GM12878 (cell line): ENCODE data around the gene CPO. TPM values are rescaled to one million over a fixed set of nuclear protein-coding genes. Genes with fewer than 3 reads are reported as not detected.

Experiments
- ATAC-seq: fragments of 200-7000 bp; cut with Tn5 transposase; 3 replicates; pipeline ENCODE4 v1.9.1; 2020; ENCODE audit warnings: mild to moderate bottlenecking, moderate library complexity
- BruUV-seq: library from RNA; stranded (reverse); fragments of 400-500 nt; replicated peaks from 2 replicates; lab custom pipeline; 2021; lab: Mats Ljungman, UMichigan
- CTCF ChIA-PET: fragments of 300-600 bp; sonication (Branson Sonifier 250); formaldehyde crosslinking; extraction: SDS; loops from one replicate; lab custom pipeline; 2021; ENCODE audit warnings: inconsistent platforms; lab: Yijun Ruan, JAX
- POLR2A ChIA-PET: fragments of 350-600 bp; formaldehyde crosslinking; extraction: SDS; loops from one replicate; lab custom pipeline; 2021; ENCODE audit warnings: inconsistent platforms; lab: Charles Lee
- RAD21 ChIA-PET: fragments of 300-600 bp; sonication (Branson Sonifier 250); formaldehyde crosslinking; loops from one replicate; lab custom pipeline; 2023; ENCODE audit warnings: antibody characterized with exemption; ENCODE audit not compliant: unreplicated experiment; lab: Charles Lee
- SMC1A ChIA-PET: fragments of 300-600 bp; sonication (Branson Sonifier 250); formaldehyde crosslinking; loops from one replicate; lab custom pipeline; 2023; ENCODE audit not compliant: unreplicated experiment, uncharacterized antibody; lab: Charles Lee
- DNase-seq: peaks from one replicate; pipeline ENCODE4 v3.0.0-alpha.2; 2011; ENCODE audit warnings: low read depth, low spot score
- FAIRE-seq: peaks from 3 replicates; lab custom pipeline; 2011; peaks lifted over from hg19 to GRCh38; lab: Jason Lieb, UNC
- H2AFZ ChIP-seq: 2 replicates; pipeline ENCODE4 v1.6.0; 2011; ENCODE audit warnings: low read depth, low read length, control low read depth; ENCODE audit not compliant: control insufficient read depth
- H3K27ac ChIP-seq: 2 replicates; pipeline ENCODE4 v1.5.1; 2011; ENCODE audit warnings: control low read depth; ENCODE audit not compliant: control insufficient read depth, insufficient read depth
- H3K27me3 ChIP-seq, 2 experiments: replicated peaks in 1 of 2; 2 replicates each; pipeline versions ENCODE4 v1.6.0 to v1.6.1; 2011; ENCODE audit warnings: low read length in 1 of 2; ENCODE audit not compliant: control insufficient read depth in 2 of 2, insufficient read depth in 2 of 2
- H3K36me3 ChIP-seq, 2 experiments: 2 replicates each; pipeline ENCODE4 v1.5.1; 2011; ENCODE audit warnings: low read length in 1 of 2; ENCODE audit not compliant: control insufficient read depth in 2 of 2, insufficient read depth in 2 of 2
- H3K4me1 ChIP-seq: 2 replicates; pipeline ENCODE4 v1.6.1; 2011; ENCODE audit warnings: mild to moderate bottlenecking, low read length, moderate library complexity, mixed read lengths; ENCODE audit not compliant: control insufficient read depth, insufficient read depth
- H3K4me2 ChIP-seq: 2 replicates; pipeline ENCODE4 v1.6.0; 2011; ENCODE audit warnings: control low read depth; ENCODE audit not compliant: control insufficient read depth, insufficient read depth
- H3K4me3 ChIP-seq: fragments of 200-600 bp; sonication (generic); 2 replicates; pipeline ENCODE4 v1.5.1; 2016
- H3K79me2 ChIP-seq: 2 replicates; pipeline ENCODE4 v1.6.0; 2011; ENCODE audit warnings: low read length; ENCODE audit not compliant: control insufficient read depth, insufficient read depth
- H3K9ac ChIP-seq: 2 replicates; pipeline ENCODE4 v1.8.0; 2011; ENCODE audit warnings: low read length, control low read depth, mixed read lengths; ENCODE audit not compliant: control insufficient read depth, insufficient read depth
- H3K9me3 ChIP-seq: replicated peaks from 3 replicates; pipeline ENCODE4 v1.5.1; 2011; ENCODE audit warnings: mild to moderate bottlenecking, low read length; ENCODE audit not compliant: control insufficient read depth, insufficient read depth
- H4K20me1 ChIP-seq: 2 replicates; pipeline ENCODE4 v1.6.0; 2011; ENCODE audit not compliant: control insufficient read depth, insufficient read depth
- CBX5 ChIP-seq: sonication (generic); IDR thresholded peaks from 2 replicates; pipeline ENCODE4 v1.6.1; 2016; ENCODE audit warnings: low read depth, moderate library complexity, mild to moderate bottlenecking, inconsistent platforms
- CEBPZ ChIP-seq: fragments of 150-350 bp; IDR thresholded peaks from 2 replicates; pipeline ENCODE4 v1.6.1; 2016; ENCODE audit warnings: low read depth, low read length
- CHD1 ChIP-seq: IDR thresholded peaks from 2 replicates; pipeline ENCODE4 v1.6.1; 2012; ENCODE audit warnings: low read depth, low read length, improper control_type of control experiment
- EGR1 ChIP-seq, 2 experiments: IDR thresholded peaks; 1 replicate in 1 of 2; 2 replicates in 1 of 2; pipeline ENCODE4 v1.6.1; 2011 to 2012; ENCODE audit warnings: low read depth in 2 of 2, low read length in 2 of 2, borderline replicate concordance in 1 of 2, mild to moderate bottlenecking in 1 of 2, moderate library complexity in 1 of 2
- GABPA ChIP-seq: IDR thresholded peaks from 2 replicates; pipeline ENCODE4 v1.6.1; 2014; ENCODE audit warnings: antibody characterized with exemption, low read depth, mild to moderate bottlenecking, inconsistent platforms
- KLF5 ChIP-seq: fragments of 450-650 bp; IDR thresholded peaks from 2 replicates; pipeline ENCODE4 v1.6.1; 2014; ENCODE audit warnings: mild to moderate bottlenecking; ENCODE audit not compliant: partially characterized antibody
- NFXL1 ChIP-seq: fragments of 450-650 bp; IDR thresholded peaks from 2 replicates; pipeline ENCODE4 v1.6.1; 2017; ENCODE audit warnings: antibody characterized with exemption, mild to moderate bottlenecking, borderline replicate concordance
- NFYA ChIP-seq: IDR thresholded peaks from 2 replicates; pipeline ENCODE4 v1.6.1; 2011; ENCODE audit warnings: low read depth, mild to moderate bottlenecking, low read length, improper control_type of control experiment, borderline replicate concordance
- PKNOX1 ChIP-seq: fragments of 450-650 bp; IDR thresholded peaks from 2 replicates; pipeline ENCODE4 v1.6.1; 2016; ENCODE audit warnings: mild to moderate bottlenecking
- PRDM15 ChIP-seq: fragments of 450-650 bp; formaldehyde crosslinking; IDR thresholded peaks from 2 replicates; pipeline ENCODE4 v1.4.0; 2020; ENCODE audit warnings: mild to moderate bottlenecking, moderate library complexity
- RB1 ChIP-seq: fragments of 450-650 bp; formaldehyde crosslinking; IDR thresholded peaks from 2 replicates; pipeline ENCODE4 v1.6.1; 2017; ENCODE audit warnings: mild to moderate bottlenecking, borderline replicate concordance
- SIN3A ChIP-seq: IDR thresholded peaks from 2 replicates; pipeline ENCODE4 v1.6.1; 2012; ENCODE audit warnings: low read depth, low read length, improper control_type of control experiment
- USF2 ChIP-seq: IDR thresholded peaks from 2 replicates; pipeline ENCODE4 v1.6.1; 2011; ENCODE audit warnings: low read depth, low read length, improper control_type of control experiment, borderline replicate concordance
- ZNF207 ChIP-seq: fragments of 450-650 bp; IDR thresholded peaks from 2 replicates; pipeline ENCODE4 v1.6.1; 2014; ENCODE audit warnings: antibody characterized with exemption, mild to moderate bottlenecking, borderline replicate concordance
- ZNF384 ChIP-seq: IDR thresholded peaks from 2 replicates; pipeline ENCODE4 v1.6.1; 2012; ENCODE audit warnings: low read depth, mild to moderate bottlenecking, low read length, improper control_type of control experiment, borderline replicate concordance
- WGBS: methylation state at CpG from one replicate; pipeline ENCODE4 v1.1.6; 2016; ENCODE audit warnings: low lambda C conversion rate; ENCODE audit not compliant: insufficient replicate concordance, insufficient coverage; ENCODE audit errors: missing lambda C conversion rate; 5-methylcytosine and 5-hydroxymethylcytosine counted together
- in situ Hi-C: fragments of 300-500 bp; cut with MboI; formaldehyde crosslinking; loops from 9 replicates; pipeline ENCODE4 v1.14.3; 2018; ENCODE audit warnings: mixed read lengths
- intact Hi-C: fragments of 100-400 bp; cut with micrococcal nuclease; formaldehyde crosslinking; loops from one replicate; pipeline ENCODE4 v1.14.2; 2022; ENCODE audit not compliant: unreplicated experiment
- polyA plus RNA-seq, 11 experiments: library from polyadenylated mRNA; depleted of rRNA in 4 of 11; unstranded in 6 of 11; stranded (reverse) in 5 of 11; fragments of >200 nt; fragmentation: Nextera tagmentation in 4 of 11; fragmentation: Illumina TruSeq in 1 of 11; extraction: Ambion mirVana in 4 of 11; extraction: Trizol in 1 of 11; gene quantifications; 1 replicate in 1 of 11; 2 replicates in 10 of 11; pipeline versions ENCODE4 v1.2.1 to v1.2.3, GENCODE V29; 2011 to 2016; ENCODE audit warnings: inconsistent platforms in 2 of 11, missing spikeins in 2 of 11, low read depth in 1 of 11
- total RNA-seq, 4 experiments: library from RNA; depleted of rRNA in 3 of 4; stranded (reverse); fragments of >200 nt in 3 of 4; fragmentation: Illumina TruSeq in 1 of 4; extraction: Trizol in 1 of 4; gene quantifications; 2 replicates each; pipeline versions ENCODE4 v1.2.1 to v1.2.3, GENCODE V29; 2013 to 2021

Gene CPO
- total and polyA plus RNA-seq, 10 of the 15 experiments (the other 5 are each of a cell fraction or from before 2014, with no cell fraction given) = 0.13 to 0.14 TPM; not detected in 8

- no peak for TF ChIP-seq GABPA
- TF ChIP-seq USF2 = no peak
- no peak for TF ChIP-seq CHD1
- no peak for TF ChIP-seq ZNF207
- TF ChIP-seq PKNOX1 = no peak
- TF ChIP-seq ZNF384 = no peak
- no peak for TF ChIP-seq RB1
- no peak for TF ChIP-seq NFXL1
- no peak for TF ChIP-seq CBX5
- TF ChIP-seq EGR1 (IDR thresholded peaks at IDR 0.05; ENCODE audit: borderline replicate concordance in 1 of 2, low read depth in 2 of 2, low read length in 2 of 2) = no peak
- no peak for TF ChIP-seq PRDM15 (CRISPR knock-in tag)
- no peak for TF ChIP-seq NFYA
- no peak for TF ChIP-seq SIN3A
- no peak for TF ChIP-seq KLF5
- TF ChIP-seq CEBPZ = no peak
- WGBS = 0% methylated on average over 1 of the region's 1 CpG
- Histone ChIP-seq H3K9me3 (no peaks in the 10 kb centered on the region; the same call in 2 of the 3 replicates), H3K36me3 (no peaks in the 10 kb centered on the region), H3K4me1 (no peaks in the 10 kb centered on the region), H3K27ac (no peak overlapping the region), H3K79me2 (no peaks in the 10 kb centered on the region), H3K4me3 (no peak overlapping the region), H4K20me1 (no peaks in the 10 kb centered on the region), H3K27me3 (no peaks in the 10 kb centered on the region), H2AFZ (no peak overlapping the region), H3K9ac (no peak overlapping the region), H3K4me2 (no peak overlapping the region; the same call in 1 of the 2 replicates)
- SMC1A ChIA-PET = interaction anchor here (1.0 to 1.4 kb wide), 5 partner anchors 17 to 484 kb away, joined by 3 to 4 read pairs (median 3); no protein-coding TSS in a partner anchor
- BruUV-seq = no TSS peak
- POLR2A ChIA-PET = no interaction called here
- no peak for DNase-seq
- in situ Hi-C loops = loop anchor here (5.0 kb wide), 1 partner anchor 483 kb away; no protein-coding TSS in a partner anchor
- RAD21 ChIA-PET = interaction anchor here (1.1 to 1.5 kb wide), 3 partner anchors 10 to 188 kb away, joined by 3 to 5 read pairs (median 4); no protein-coding TSS in a partner anchor
- FAIRE-seq = no peak
- intact Hi-C loops = loop anchor here (1.0 to 5.0 kb wide), 2 partner anchors 189 to 297 kb away; no protein-coding TSS in a partner anchor
- ATAC-seq = no peak
- CTCF ChIA-PET = interaction anchor here (1.5 to 5.1 kb wide), 8 partner anchors 10 to 483 kb away, joined by 3 to 28 read pairs (median 4); no protein-coding TSS in a partner anchor
These were observed 49.6 kb downstream of the CPO start for GRCh38 chr2:206988884-206989283.
